GM23338 (cell line): Measurements from ENCODE around the gene OPN3. TPM values are rescaled to one million over a fixed set of nuclear protein-coding genes. Genes with fewer than 3 reads are reported as not detected.
A peak's percentile ranks its signal among the peaks of the same experiment; 100 is the strongest.

Experiments
- ATAC-seq: fragments of 200-7000 bp; cut with Tn5 transposase; 3 replicates; pipeline ENCODE4 v1.9.1; 2020
- DNase-seq: peaks from one replicate; pipeline ENCODE4 v3.0.0-alpha.2; 2015; ENCODE audit warnings: low spot score
- H2AFZ ChIP-seq: fragments of 200-600 bp; sonication (generic); 2 replicates; pipeline ENCODE4 v1.8.0; 2016; ENCODE audit warnings: antibody characterized with exemption, mild to moderate bottlenecking, moderate library complexity
- H3F3A ChIP-seq: fragments of 200-600 bp; sonication (generic); replicated peaks from 2 replicates; pipeline ENCODE4 v1.8.0; 2017; ENCODE audit warnings: antibody characterized with exemption, mixed run types, low read depth
- H3K27ac ChIP-seq: fragments of 200-600 bp; sonication (generic); 2 replicates; pipeline ENCODE4 v1.6.1; 2016; ENCODE audit warnings: low read depth
- H3K27me3 ChIP-seq: fragments of 200-600 bp; sonication (generic); 2 replicates; pipeline ENCODE4 v1.8.0; 2016; ENCODE audit warnings: mild to moderate bottlenecking, mixed run types, moderate library complexity; ENCODE audit not compliant: insufficient read depth
- H3K36me3 ChIP-seq: fragments of 200-600 bp; sonication (generic); 2 replicates; pipeline ENCODE4 v1.8.0; 2016; ENCODE audit warnings: mild to moderate bottlenecking; ENCODE audit not compliant: insufficient read depth
- H3K4me1 ChIP-seq: fragments of 200-600 bp; sonication (generic); 2 replicates; pipeline ENCODE4 v1.8.0; 2016; ENCODE audit warnings: mild to moderate bottlenecking, moderate library complexity; ENCODE audit not compliant: insufficient read depth
- H3K4me2 ChIP-seq: fragments of 200-600 bp; sonication (generic); 2 replicates; pipeline ENCODE4 v1.7.1; 2017; ENCODE audit warnings: mixed run types
- H3K4me3 ChIP-seq: fragments of 200-600 bp; sonication (generic); 2 replicates; pipeline ENCODE4 v1.6.1; 2016; ENCODE audit warnings: mixed run types
- H3K79me2 ChIP-seq: fragments of 200-600 bp; sonication (generic); replicated peaks from 2 replicates; pipeline ENCODE4 v1.8.0; 2017; ENCODE audit warnings: mild to moderate bottlenecking; ENCODE audit not compliant: insufficient read depth
- H3K9me2 ChIP-seq: fragments of 200-600 bp; sonication (generic); 2 replicates; pipeline ENCODE4 v1.8.0; 2017; ENCODE audit not compliant: insufficient read depth
- H4K20me1 ChIP-seq: fragments of 200-600 bp; sonication (generic); replicated peaks from 2 replicates; pipeline ENCODE4 v1.8.0; 2017; ENCODE audit warnings: mild to moderate bottlenecking; ENCODE audit not compliant: insufficient read depth
- H3K27ac Mint-ChIP-seq: 2 replicates; pipeline ENCODE4 v1.8.0; 2020; ENCODE audit warnings: inconsistent platforms, mild to moderate bottlenecking, moderate library complexity, mixed read lengths
- H3K27me3 Mint-ChIP-seq: 3 replicates; pipeline ENCODE4 v1.8.0; 2022; ENCODE audit warnings: low read depth, mild to moderate bottlenecking, moderate library complexity, mixed read lengths, inconsistent platforms; ENCODE audit not compliant: insufficient read depth, poor library complexity
- H3K36me3 Mint-ChIP-seq: 3 replicates; pipeline ENCODE4 v1.8.0; 2021; ENCODE audit warnings: low read depth, mild to moderate bottlenecking, inconsistent platforms, moderate library complexity, mixed read lengths
- H3K4me1 Mint-ChIP-seq: 3 replicates; pipeline ENCODE4 v1.8.0; 2020; ENCODE audit warnings: mild to moderate bottlenecking, inconsistent platforms, mixed read lengths
- H3K4me3 Mint-ChIP-seq: 3 replicates; pipeline ENCODE4 v1.8.0; 2021; ENCODE audit warnings: moderate library complexity, mild to moderate bottlenecking, inconsistent platforms, mixed read lengths
- H3K9me3 Mint-ChIP-seq: 3 replicates; pipeline ENCODE4 v1.8.0; 2020; ENCODE audit warnings: moderate library complexity, mild to moderate bottlenecking, inconsistent platforms, mixed read lengths
- EZH2phosphoT487 ChIP-seq: fragments of 200-600 bp; sonication (generic); IDR thresholded peaks from one replicate; pipeline ENCODE4 v1.8.1; 2018; ENCODE audit warnings: antibody characterized with exemption; ENCODE audit not compliant: unreplicated experiment
- POLR2AphosphoS5 ChIP-seq: IDR thresholded peaks from 2 replicates; pipeline ENCODE4 v1.6.1; 2016; ENCODE audit warnings: antibody characterized with exemption, low read depth
- STAT1 ChIP-seq: IDR thresholded peaks from one replicate; pipeline ENCODE4 v1.6.1; 2016; ENCODE audit warnings: antibody characterized with exemption; ENCODE audit not compliant: unreplicated experiment
- ZNF331 ChIP-seq: fragments of 250-450 bp; sonication (Bioruptor Pico); IDR thresholded peaks from 2 replicates; pipeline ENCODE4 v1.5.0; 2020; ENCODE audit warnings: low read depth, mild to moderate bottlenecking, moderate library complexity
- polyA plus RNA-seq: library from polyadenylated mRNA; unstranded; fragments of >200 nt; fragmentation: Nextera tagmentation; extraction: Ambion mirVana; gene quantifications from 2 replicates; pipeline ENCODE4 v1.2.1, GENCODE V29; 2016
- total RNA-seq: library from RNA; depleted of rRNA; stranded (reverse); fragments of >200 nt; shearing (Covaris generic); gene quantifications from 2 replicates; pipeline ENCODE4 v1.2.3, GENCODE V29; 2014
- TF ChIP-seq, protein P1 (sequence below): IDR thresholded peaks from one replicate; pipeline ENCODE4 v1.6.1; 2018; ENCODE audit warnings: antibody characterized with exemption; ENCODE audit not compliant: unreplicated experiment
- TF ChIP-seq, protein P2 (sequence below), 2 experiments: fragments of 200-600 bp in 1 of 2; sonication (generic) in 1 of 2; conservative IDR thresholded peaks; 2 replicates each; pipeline versions ENCODE4 v1.5.1 to v1.6.1; 2016 to 2017; ENCODE audit warnings: antibody characterized with exemption in 2 of 2, low read depth in 2 of 2, mild to moderate bottlenecking in 2 of 2, moderate library complexity in 1 of 2
- TF ChIP-seq, protein P3 (sequence below): fragments of 250-450 bp; sonication (Bioruptor Pico); IDR thresholded peaks from 2 replicates; pipeline ENCODE4 v1.5.0; 2020; ENCODE audit warnings: mild to moderate bottlenecking, moderate library complexity
- TF ChIP-seq, protein P4 (sequence below): IDR thresholded peaks from 2 replicates; pipeline ENCODE4 v1.6.1; 2016; ENCODE audit warnings: antibody characterized with exemption

The OPN3 gene
- total and polyA plus RNA-seq, 2 experiments from 2014 or later, result 23.7 to 46.8 TPM

DNA sequence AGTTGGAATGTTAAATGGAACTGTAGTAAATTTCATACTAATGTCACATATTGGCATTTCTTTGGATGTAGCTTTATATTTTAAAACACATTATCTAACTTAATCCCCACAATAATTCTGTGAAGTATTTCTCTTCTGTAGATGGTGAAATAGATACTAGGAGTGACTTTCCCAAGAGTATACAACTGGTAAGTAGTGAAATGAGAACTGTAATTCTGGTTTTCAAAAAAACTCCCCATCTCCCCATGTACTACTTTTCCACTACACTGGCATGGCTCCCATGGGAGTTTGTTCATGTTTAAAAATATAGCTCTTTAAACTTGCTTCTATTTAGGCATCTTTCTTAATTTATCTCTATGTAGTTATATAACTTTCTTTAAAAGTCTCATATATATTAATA is 10.2 kb downstream of the OPN3 start (continued):
- TF ChIP-seq, protein P1, sequence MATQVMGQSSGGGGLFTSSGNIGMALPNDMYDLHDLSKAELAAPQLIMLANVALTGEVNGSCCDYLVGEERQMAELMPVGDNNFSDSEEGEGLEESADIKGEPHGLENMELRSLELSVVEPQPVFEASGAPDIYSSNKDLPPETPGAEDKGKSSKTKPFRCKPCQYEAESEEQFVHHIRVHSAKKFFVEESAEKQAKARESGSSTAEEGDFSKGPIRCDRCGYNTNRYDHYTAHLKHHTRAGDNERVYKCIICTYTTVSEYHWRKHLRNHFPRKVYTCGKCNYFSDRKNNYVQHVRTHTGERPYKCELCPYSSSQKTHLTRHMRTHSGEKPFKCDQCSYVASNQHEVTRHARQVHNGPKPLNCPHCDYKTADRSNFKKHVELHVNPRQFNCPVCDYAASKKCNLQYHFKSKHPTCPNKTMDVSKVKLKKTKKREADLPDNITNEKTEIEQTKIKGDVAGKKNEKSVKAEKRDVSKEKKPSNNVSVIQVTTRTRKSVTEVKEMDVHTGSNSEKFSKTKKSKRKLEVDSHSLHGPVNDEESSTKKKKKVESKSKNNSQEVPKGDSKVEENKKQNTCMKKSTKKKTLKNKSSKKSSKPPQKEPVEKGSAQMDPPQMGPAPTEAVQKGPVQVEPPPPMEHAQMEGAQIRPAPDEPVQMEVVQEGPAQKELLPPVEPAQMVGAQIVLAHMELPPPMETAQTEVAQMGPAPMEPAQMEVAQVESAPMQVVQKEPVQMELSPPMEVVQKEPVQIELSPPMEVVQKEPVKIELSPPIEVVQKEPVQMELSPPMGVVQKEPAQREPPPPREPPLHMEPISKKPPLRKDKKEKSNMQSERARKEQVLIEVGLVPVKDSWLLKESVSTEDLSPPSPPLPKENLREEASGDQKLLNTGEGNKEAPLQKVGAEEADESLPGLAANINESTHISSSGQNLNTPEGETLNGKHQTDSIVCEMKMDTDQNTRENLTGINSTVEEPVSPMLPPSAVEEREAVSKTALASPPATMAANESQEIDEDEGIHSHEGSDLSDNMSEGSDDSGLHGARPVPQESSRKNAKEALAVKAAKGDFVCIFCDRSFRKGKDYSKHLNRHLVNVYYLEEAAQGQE, result no peak

DNA sequence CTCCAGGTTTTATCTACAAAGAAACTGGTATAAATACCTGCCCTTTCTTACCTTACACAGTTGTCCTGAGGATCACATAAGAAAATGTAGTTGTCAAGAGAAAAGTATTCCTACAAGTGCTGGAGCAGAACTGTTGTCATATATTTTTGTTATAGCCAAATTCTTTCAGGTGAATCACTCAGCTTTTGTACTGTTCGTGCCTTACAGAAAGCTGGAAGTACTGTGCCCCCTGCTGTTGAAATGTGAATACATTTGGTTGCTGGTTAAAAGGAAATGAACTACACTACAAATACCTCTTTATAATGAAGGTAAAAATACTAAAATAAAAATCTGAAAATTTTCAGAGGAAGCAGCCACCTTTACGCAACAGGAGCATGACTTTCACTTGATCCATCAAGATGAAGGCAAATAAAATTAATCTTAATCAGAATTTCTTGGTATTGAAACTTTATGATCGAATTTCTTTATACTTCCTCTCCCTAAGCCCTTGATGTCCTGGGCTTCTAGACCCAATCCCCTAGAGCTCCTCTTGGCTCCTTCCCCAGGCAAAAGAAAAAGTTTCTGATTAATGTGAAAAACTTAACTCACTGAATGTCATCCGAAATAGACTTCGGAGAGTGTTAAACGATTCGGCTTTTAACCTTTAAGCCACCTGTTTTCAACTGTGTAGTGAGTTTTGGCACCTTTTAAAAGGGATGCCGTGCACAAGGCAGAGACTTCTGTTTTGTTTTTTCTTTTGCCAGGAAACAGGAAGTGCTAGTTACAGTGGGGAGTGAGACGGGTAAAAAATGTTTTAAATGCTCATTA is 12.5 kb downstream of the OPN3 start:
- ATAC-seq (peak; percentile 76), DNase-seq (peak; percentile 79)
- Histone ChIP-seq H4K20me1 (peaks cover 9% of the 10 kb centered on the region; the same call in 1 of the 2 replicates), H3K27me3 (no peaks in the 10 kb centered on the region), H3K36me3 (no peaks in the 10 kb centered on the region; the same call in 1 of the 2 replicates), H3K79me2 (peaks cover 32% of the 10 kb centered on the region), H3K4me2 (no peak overlapping the region), H3F3A (no peaks in the 10 kb centered on the region), H3K9me2 (no peaks in the 10 kb centered on the region), H3K4me1 (peaks cover 23% of the 10 kb centered on the region), H2AFZ (no peak overlapping the region), H3K27ac (peak overlapping the region; percentile 18), H3K4me3 (no peak overlapping the region)
- Mint-ChIP-seq H3K4me3 (no peak overlapping the region), H3K27ac (peak overlapping the region; percentile 81), H3K9me3 (no peaks in the 10 kb centered on the region), H3K36me3 (peaks cover 8% of the 10 kb centered on the region; the same call in 2 of the 3 replicates), H3K4me1 (peaks cover 35% of the 10 kb centered on the region), H3K27me3 (peaks cover 2% of the 10 kb centered on the region)
- TF ChIP-seq, protein P2, sequence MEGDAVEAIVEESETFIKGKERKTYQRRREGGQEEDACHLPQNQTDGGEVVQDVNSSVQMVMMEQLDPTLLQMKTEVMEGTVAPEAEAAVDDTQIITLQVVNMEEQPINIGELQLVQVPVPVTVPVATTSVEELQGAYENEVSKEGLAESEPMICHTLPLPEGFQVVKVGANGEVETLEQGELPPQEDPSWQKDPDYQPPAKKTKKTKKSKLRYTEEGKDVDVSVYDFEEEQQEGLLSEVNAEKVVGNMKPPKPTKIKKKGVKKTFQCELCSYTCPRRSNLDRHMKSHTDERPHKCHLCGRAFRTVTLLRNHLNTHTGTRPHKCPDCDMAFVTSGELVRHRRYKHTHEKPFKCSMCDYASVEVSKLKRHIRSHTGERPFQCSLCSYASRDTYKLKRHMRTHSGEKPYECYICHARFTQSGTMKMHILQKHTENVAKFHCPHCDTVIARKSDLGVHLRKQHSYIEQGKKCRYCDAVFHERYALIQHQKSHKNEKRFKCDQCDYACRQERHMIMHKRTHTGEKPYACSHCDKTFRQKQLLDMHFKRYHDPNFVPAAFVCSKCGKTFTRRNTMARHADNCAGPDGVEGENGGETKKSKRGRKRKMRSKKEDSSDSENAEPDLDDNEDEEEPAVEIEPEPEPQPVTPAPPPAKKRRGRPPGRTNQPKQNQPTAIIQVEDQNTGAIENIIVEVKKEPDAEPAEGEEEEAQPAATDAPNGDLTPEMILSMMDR (conservative IDR thresholded peaks at IDR 0.05; ENCODE audit: low read depth in 2 of 2), result peak; percentile 53 to 63
- TF ChIP-seq, protein P3, sequence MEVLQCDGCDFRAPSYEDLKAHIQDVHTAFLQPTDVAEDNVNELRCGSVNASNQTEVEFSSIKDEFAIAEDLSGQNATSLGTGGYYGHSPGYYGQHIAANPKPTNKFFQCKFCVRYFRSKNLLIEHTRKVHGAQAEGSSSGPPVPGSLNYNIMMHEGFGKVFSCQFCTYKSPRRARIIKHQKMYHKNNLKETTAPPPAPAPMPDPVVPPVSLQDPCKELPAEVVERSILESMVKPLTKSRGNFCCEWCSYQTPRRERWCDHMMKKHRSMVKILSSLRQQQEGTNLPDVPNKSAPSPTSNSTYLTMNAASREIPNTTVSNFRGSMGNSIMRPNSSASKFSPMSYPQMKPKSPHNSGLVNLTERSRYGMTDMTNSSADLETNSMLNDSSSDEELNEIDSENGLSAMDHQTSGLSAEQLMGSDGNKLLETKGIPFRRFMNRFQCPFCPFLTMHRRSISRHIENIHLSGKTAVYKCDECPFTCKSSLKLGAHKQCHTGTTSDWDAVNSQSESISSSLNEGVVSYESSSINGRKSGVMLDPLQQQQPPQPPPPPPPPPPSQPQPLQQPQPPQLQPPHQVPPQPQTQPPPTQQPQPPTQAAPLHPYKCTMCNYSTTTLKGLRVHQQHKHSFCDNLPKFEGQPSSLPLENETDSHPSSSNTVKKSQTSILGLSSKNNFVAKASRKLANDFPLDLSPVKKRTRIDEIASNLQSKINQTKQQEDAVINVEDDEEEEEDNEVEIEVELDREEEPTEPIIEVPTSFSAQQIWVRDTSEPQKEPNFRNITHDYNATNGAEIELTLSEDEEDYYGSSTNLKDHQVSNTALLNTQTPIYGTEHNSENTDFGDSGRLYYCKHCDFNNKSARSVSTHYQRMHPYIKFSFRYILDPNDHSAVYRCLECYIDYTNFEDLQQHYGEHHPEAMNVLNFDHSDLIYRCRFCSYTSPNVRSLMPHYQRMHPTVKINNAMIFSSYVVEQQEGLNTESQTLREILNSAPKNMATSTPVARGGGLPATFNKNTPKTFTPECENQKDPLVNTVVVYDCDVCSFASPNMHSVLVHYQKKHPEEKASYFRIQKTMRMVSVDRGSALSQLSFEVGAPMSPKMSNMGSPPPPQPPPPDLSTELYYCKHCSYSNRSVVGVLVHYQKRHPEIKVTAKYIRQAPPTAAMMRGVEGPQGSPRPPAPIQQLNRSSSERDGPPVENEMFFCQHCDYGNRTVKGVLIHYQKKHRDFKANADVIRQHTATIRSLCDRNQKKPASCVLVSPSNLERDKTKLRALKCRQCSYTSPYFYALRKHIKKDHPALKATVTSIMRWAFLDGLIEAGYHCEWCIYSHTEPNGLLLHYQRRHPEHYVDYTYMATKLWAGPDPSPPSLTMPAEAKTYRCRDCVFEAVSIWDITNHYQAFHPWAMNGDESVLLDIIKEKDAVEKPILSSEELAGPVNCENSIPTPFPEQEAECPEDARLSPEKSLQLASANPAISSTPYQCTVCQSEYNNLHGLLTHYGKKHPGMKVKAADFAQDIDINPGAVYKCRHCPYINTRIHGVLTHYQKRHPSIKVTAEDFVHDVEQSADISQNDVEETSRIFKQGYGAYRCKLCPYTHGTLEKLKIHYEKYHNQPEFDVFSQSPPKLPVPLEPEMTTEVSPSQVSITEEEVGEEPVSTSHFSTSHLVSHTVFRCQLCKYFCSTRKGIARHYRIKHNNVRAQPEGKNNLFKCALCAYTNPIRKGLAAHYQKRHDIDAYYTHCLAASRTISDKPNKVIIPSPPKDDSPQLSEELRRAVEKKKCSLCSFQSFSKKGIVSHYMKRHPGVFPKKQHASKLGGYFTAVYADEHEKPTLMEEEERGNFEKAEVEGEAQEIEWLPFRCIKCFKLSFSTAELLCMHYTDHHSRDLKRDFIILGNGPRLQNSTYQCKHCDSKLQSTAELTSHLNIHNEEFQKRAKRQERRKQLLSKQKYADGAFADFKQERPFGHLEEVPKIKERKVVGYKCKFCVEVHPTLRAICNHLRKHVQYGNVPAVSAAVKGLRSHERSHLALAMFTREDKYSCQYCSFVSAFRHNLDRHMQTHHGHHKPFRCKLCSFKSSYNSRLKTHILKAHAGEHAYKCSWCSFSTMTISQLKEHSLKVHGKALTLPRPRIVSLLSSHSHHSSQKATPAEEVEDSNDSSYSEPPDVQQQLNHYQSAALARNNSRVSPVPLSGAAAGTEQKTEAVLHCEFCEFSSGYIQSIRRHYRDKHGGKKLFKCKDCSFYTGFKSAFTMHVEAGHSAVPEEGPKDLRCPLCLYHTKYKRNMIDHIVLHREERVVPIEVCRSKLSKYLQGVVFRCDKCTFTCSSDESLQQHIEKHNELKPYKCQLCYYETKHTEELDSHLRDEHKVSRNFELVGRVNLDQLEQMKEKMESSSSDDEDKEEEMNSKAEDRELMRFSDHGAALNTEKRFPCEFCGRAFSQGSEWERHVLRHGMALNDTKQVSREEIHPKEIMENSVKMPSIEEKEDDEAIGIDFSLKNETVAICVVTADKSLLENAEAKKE (CRISPR knock-in tag), result no peak
- TF ChIP-seq EZH2phosphoT487 (no peak), STAT1 (no peak), ZNF331 (CRISPR knock-in tag) (no peak), POLR2AphosphoS5 (no peak)
- TF ChIP-seq, protein P4, sequence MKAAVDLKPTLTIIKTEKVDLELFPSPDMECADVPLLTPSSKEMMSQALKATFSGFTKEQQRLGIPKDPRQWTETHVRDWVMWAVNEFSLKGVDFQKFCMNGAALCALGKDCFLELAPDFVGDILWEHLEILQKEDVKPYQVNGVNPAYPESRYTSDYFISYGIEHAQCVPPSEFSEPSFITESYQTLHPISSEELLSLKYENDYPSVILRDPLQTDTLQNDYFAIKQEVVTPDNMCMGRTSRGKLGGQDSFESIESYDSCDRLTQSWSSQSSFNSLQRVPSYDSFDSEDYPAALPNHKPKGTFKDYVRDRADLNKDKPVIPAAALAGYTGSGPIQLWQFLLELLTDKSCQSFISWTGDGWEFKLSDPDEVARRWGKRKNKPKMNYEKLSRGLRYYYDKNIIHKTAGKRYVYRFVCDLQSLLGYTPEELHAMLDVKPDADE, result no peak
